Measurements from ENCODE around the gene ELOF1.

The ELOF1 gene

DNA sequence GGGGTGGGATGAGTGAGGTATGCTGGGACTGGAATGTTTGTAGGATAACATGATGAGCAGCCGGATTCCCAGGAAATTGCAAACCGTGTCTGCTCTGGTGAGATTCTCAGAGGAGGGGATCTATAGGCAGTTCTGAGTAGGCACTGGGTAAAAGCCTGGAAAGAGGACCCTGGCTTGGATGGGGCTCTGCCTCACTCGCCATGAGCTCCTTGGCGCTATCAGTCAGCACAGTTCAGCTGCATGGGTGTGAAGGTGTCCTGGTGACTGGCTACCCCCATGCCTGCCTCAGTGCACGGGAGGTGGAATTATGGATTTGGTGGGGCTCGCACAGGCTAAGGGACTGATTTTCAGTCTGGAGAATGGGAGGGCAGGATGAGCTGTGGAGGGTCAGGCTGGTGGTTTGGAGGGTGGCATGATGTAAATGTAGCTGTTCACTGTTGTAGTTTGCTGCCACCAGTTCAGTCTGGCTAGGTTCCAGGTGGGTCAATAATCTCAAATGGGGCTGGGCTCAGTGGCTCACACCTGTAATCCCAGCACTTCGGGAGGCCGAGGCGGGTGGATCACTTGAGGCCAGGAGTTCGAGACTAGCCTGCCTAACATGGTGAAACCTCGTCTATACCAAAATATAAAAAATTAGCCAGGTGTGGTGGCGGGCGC lies 29.1 kb upstream of the ELOF1 start:
- no peak overlapping the region for H3K4me2 ChIP-seq (ENCODE audit: low read length, poor library complexity, severe bottlenecking)
- no peak overlapping the region for H2BK120ac ChIP-seq (ENCODE audit: low read depth, low read length)
- peak overlapping the region in 1 of 2 experiments; percentile 83 for H2BK12ac ChIP-seq (ENCODE audit: low read length in 2 of 2)
- no peak overlapping the region for H3K27ac ChIP-seq (ENCODE audit: low read length, poor library complexity, severe bottlenecking)
- H3K4me1 ChIP-seq (ENCODE audit: control insufficient read depth, insufficient read depth, low read depth, low read length), result peaks cover 3% of the 10 kb centered on the region
- H3K9me3 ChIP-seq (ENCODE audit: control insufficient read depth, low read length), result no peaks in the 10 kb centered on the region
- H3K36me3 ChIP-seq (ENCODE audit: control insufficient read depth in 1 of 2, insufficient read depth in 2 of 2, low read depth in 1 of 2, low read length in 2 of 2), result no peaks in the 10 kb centered on the region
- peak overlapping the region in 1 of 2 experiments; percentile 41 for H3K4me3 ChIP-seq (ENCODE audit: insufficient read depth in 1 of 2, low read depth in 1 of 2, low read length in 2 of 2)
- H4K91ac ChIP-seq (ENCODE audit: low read length), result peak overlapping the region; percentile 53
- H4K8ac ChIP-seq (ENCODE audit: low read length), result peak overlapping the region; percentile 49
- WGBS, result 77% methylated on average over 10 of the region's 13 CpGs
- H3K14ac ChIP-seq (ENCODE audit: low read length in 2 of 2), result no peak overlapping the region
- no peak overlapping the region for H3K23ac ChIP-seq (ENCODE audit: low read length in 2 of 2)
- no peak for DNase-seq
- H3K9ac ChIP-seq (ENCODE audit: low read length), result peak overlapping the region; percentile 69
- H3K27me3 ChIP-seq (ENCODE audit: control insufficient read depth in 1 of 2, insufficient read depth in 1 of 2, low read length in 2 of 2), result no peaks in the 10 kb centered on the region
- H3K18ac ChIP-seq (ENCODE audit: low read depth in 1 of 2, low read length in 2 of 2), result no peak overlapping the region
- no peaks in the 10 kb centered on the region for H3K79me1 ChIP-seq (replicated peaks; ENCODE audit: low read length, poor library complexity, severe bottlenecking)
- H2BK5ac ChIP-seq (ENCODE audit: low read depth, low read length, poor library complexity, severe bottlenecking), result no peak overlapping the region
- H2AFZ ChIP-seq (ENCODE audit: low read depth, low read length), result peak overlapping the region; percentile 6
- H3K4ac ChIP-seq (ENCODE audit: low read depth in 1 of 2, low read length in 2 of 2), result no peak overlapping the region
- H2BK15ac ChIP-seq (ENCODE audit: low read depth, poor library complexity, severe bottlenecking), result no peak overlapping the region
- no peak overlapping the region for H2AK5ac ChIP-seq (ENCODE audit: low read length, severe bottlenecking)

DNA sequence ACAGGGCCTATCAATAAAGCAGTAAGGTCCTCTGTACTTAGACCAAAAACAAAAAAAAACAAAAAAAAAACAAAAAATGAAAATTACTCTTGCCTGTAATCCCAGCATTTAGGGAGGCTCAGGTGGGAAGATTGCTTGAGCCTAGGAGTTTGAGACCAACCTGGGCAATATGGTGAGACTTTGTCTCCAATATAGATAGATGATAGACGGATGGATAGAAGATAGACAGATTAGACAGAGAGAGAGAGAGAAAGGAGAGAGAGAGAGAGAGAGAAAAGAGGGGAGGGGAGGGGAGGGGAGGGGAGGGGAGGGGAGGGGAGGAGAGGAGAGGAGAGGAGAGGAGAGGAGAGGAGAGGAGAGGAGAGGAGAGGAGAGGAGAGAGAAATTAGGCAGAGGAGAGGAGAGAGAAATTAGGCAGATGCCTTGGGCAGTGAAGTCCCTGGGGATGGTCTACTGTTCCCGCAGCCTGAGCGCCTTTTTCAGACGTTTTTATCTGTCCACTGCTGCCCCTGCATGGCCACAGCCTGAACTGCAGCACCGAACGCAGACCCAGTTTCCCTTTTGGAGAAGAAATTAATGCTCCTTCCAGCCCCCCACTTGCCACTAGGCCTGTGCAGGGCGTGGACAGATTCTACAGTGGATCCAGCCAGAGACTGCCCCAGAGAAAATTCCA lies 28.4 kb upstream of the ELOF1 start:
- Histone ChIP-seq H3K4me2 (ENCODE audit: low read length, poor library complexity, severe bottlenecking) (no peak overlapping the region), H3K36me3 (ENCODE audit: control insufficient read depth in 1 of 2, insufficient read depth in 2 of 2, low read depth in 1 of 2, low read length in 2 of 2) (no peaks in the 10 kb centered on the region), H3K4ac (ENCODE audit: low read depth in 1 of 2, low read length in 2 of 2) (no peak overlapping the region), H3K27me3 (ENCODE audit: control insufficient read depth in 1 of 2, insufficient read depth in 1 of 2, low read length in 2 of 2) (no peaks in the 10 kb centered on the region), H2AK5ac (ENCODE audit: low read length, severe bottlenecking) (no peak overlapping the region), H3K23ac (ENCODE audit: low read length in 2 of 2) (no peak overlapping the region), H4K91ac (ENCODE audit: low read length) (no peak overlapping the region), H2AFZ (ENCODE audit: low read depth, low read length) (no peak overlapping the region), H2BK15ac (ENCODE audit: low read depth, poor library complexity, severe bottlenecking) (no peak overlapping the region), H2BK12ac (ENCODE audit: low read length in 2 of 2) (no peak overlapping the region), H4K8ac (ENCODE audit: low read length) (no peak overlapping the region), H3K79me1 (replicated peaks; ENCODE audit: low read length, poor library complexity, severe bottlenecking) (no peaks in the 10 kb centered on the region), H2BK5ac (ENCODE audit: low read depth, low read length, poor library complexity, severe bottlenecking) (no peak overlapping the region), H3K9me3 (ENCODE audit: control insufficient read depth, low read length) (no peaks in the 10 kb centered on the region), H3K14ac (ENCODE audit: low read length in 2 of 2) (no peak overlapping the region), H3K4me1 (ENCODE audit: control insufficient read depth, insufficient read depth, low read depth, low read length) (peaks cover 3% of the 10 kb centered on the region), H3K4me3 (ENCODE audit: insufficient read depth in 1 of 2, low read depth in 1 of 2, low read length in 2 of 2) (peak overlapping the region in 1 of 2 experiments; percentile 41), H3K9ac (ENCODE audit: low read length) (peak overlapping the region; percentile 69), H3K27ac (ENCODE audit: low read length, poor library complexity, severe bottlenecking) (no peak overlapping the region), H3K18ac (ENCODE audit: low read depth in 1 of 2, low read length in 2 of 2) (no peak overlapping the region), H2BK120ac (ENCODE audit: low read depth, low read length) (no peak overlapping the region)
- 10% methylated on average over 7 of the region's 7 CpGs for WGBS
- peak; percentile 71 for DNase-seq

DNA sequence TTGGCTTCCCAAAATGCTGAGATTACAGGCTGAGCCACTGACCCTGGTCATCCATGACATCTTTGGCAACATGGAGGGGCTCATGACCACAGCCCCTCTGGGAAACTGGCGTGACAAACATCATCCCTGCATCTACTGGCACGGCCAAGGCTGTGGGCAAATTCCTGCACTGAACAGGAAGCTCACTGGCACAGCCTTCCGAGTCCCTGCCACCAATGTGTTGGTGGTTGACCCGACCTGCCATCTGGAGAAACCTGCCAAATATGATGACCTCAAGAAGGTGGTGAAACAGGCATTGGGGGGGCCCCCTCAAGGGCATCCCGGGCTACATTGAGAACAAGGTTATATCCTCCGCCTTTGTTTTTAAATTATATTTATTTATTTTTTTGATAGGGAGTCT lies 27.3 kb upstream of the ELOF1 start:
- no peak overlapping the region for H2BK15ac ChIP-seq (ENCODE audit: low read depth, poor library complexity, severe bottlenecking)
- H2BK12ac ChIP-seq (ENCODE audit: low read length in 2 of 2), result no peak overlapping the region
- DNase-seq, result no peak
- H3K27ac ChIP-seq (ENCODE audit: low read length, poor library complexity, severe bottlenecking), result no peak overlapping the region
- H3K36me3 ChIP-seq (ENCODE audit: control insufficient read depth in 1 of 2, insufficient read depth in 2 of 2, low read depth in 1 of 2, low read length in 2 of 2), result no peaks in the 10 kb centered on the region
- H3K4me2 ChIP-seq (ENCODE audit: low read length, poor library complexity, severe bottlenecking), result no peak overlapping the region
- H3K18ac ChIP-seq (ENCODE audit: low read depth in 1 of 2, low read length in 2 of 2), result no peak overlapping the region
- H2AFZ ChIP-seq (ENCODE audit: low read depth, low read length), result no peak overlapping the region
- no peak overlapping the region for H2AK5ac ChIP-seq (ENCODE audit: low read length, severe bottlenecking)
- H3K4me3 ChIP-seq (ENCODE audit: insufficient read depth in 1 of 2, low read depth in 1 of 2, low read length in 2 of 2), result peak overlapping the region in 1 of 2 experiments; percentile 22
- H3K9me3 ChIP-seq (ENCODE audit: control insufficient read depth, low read length), result no peaks in the 10 kb centered on the region
- no peak overlapping the region for H4K91ac ChIP-seq (ENCODE audit: low read length)
- no peak overlapping the region for H3K14ac ChIP-seq (ENCODE audit: low read length in 2 of 2)
- H3K4me1 ChIP-seq (ENCODE audit: control insufficient read depth, insufficient read depth, low read depth, low read length), result peaks cover 3% of the 10 kb centered on the region
- no peak overlapping the region for H3K9ac ChIP-seq (ENCODE audit: low read length)
- no peak overlapping the region for H2BK5ac ChIP-seq (ENCODE audit: low read depth, low read length, poor library complexity, severe bottlenecking)
- no peak overlapping the region for H3K23ac ChIP-seq (ENCODE audit: low read length in 2 of 2)
- H4K8ac ChIP-seq (ENCODE audit: low read length), result no peak overlapping the region
- H3K79me1 ChIP-seq (replicated peaks; ENCODE audit: low read length, poor library complexity, severe bottlenecking), result no peaks in the 10 kb centered on the region
- H2BK120ac ChIP-seq (ENCODE audit: low read depth, low read length), result no peak overlapping the region
- H3K27me3 ChIP-seq (ENCODE audit: control insufficient read depth in 1 of 2, insufficient read depth in 1 of 2, low read length in 2 of 2), result no peaks in the 10 kb centered on the region
- WGBS, result 72% methylated on average over 4 of the region's 6 CpGs
- no peak overlapping the region for H3K4ac ChIP-seq (ENCODE audit: low read depth in 1 of 2, low read length in 2 of 2)

DNA sequence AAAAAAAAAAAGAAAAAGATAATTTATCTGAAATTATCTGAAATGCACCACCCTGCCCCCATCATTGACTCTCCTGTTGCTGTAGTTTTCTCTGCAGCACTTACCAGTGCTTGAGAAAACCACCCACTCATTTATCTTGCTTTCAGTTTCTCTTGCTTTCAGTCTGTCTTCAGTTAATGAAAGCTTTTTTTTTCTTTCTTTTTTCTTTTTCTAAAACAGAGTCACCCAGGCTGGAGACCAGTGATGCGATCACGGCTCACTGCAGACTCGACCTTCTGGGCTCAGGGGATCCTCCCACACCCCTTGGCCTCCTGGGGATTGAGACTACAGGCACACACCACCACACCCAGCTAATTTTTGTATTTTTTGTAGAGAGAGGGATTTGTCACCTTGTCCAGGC lies 22.7 kb upstream of the ELOF1 start:
- no peaks in the 10 kb centered on the region for H3K36me3 ChIP-seq (ENCODE audit: control insufficient read depth in 1 of 2, insufficient read depth in 2 of 2, low read depth in 1 of 2, low read length in 2 of 2)
- H3K18ac ChIP-seq (ENCODE audit: low read depth in 1 of 2, low read length in 2 of 2), result no peak overlapping the region
- no peak overlapping the region for H4K91ac ChIP-seq (ENCODE audit: low read length)
- H3K9me3 ChIP-seq (ENCODE audit: control insufficient read depth, low read length), result no peaks in the 10 kb centered on the region
- H3K4me1 ChIP-seq (ENCODE audit: control insufficient read depth, insufficient read depth, low read depth, low read length), result peaks cover 12% of the 10 kb centered on the region
- no peak overlapping the region for H2AK5ac ChIP-seq (ENCODE audit: low read length, severe bottlenecking)
- peak overlapping the region in 1 of 2 experiments; percentile 41 for H3K4me3 ChIP-seq (ENCODE audit: insufficient read depth in 1 of 2, low read depth in 1 of 2, low read length in 2 of 2)
- peak overlapping the region in 1 of 2 experiments; percentile 10 for H3K4ac ChIP-seq (ENCODE audit: low read depth in 1 of 2, low read length in 2 of 2)
- no peak overlapping the region for H3K27ac ChIP-seq (ENCODE audit: low read length, poor library complexity, severe bottlenecking)
- no peak overlapping the region for H4K8ac ChIP-seq (ENCODE audit: low read length)
- no peak overlapping the region for H2AFZ ChIP-seq (ENCODE audit: low read depth, low read length)
- H3K9ac ChIP-seq (ENCODE audit: low read length), result peak overlapping the region; percentile 75
- no peak overlapping the region for H2BK5ac ChIP-seq (ENCODE audit: low read depth, low read length, poor library complexity, severe bottlenecking)
- DNase-seq, result peak; percentile 58
- H3K23ac ChIP-seq (ENCODE audit: low read length in 2 of 2), result no peak overlapping the region
- no peak overlapping the region for H2BK12ac ChIP-seq (ENCODE audit: low read length in 2 of 2)
- H3K27me3 ChIP-seq (ENCODE audit: control insufficient read depth in 1 of 2, insufficient read depth in 1 of 2, low read length in 2 of 2), result peaks cover 6 to 13% of the 10 kb centered on the region in 2 experiments
- no peak overlapping the region for H2BK15ac ChIP-seq (ENCODE audit: low read depth, poor library complexity, severe bottlenecking)
- H3K79me1 ChIP-seq (replicated peaks; ENCODE audit: low read length, poor library complexity, severe bottlenecking), result no peaks in the 10 kb centered on the region
- H3K4me2 ChIP-seq (ENCODE audit: low read length, poor library complexity, severe bottlenecking), result no peak overlapping the region
- WGBS, result 61% methylated on average over 3 of the region's 3 CpGs
- no peak overlapping the region for H3K14ac ChIP-seq (ENCODE audit: low read length in 2 of 2)
- H2BK120ac ChIP-seq (ENCODE audit: low read depth, low read length), result no peak overlapping the region

All from mesenchymal stem cell (in vitro differentiated cells and primary cell).